K562 (cell line): Measurements from ENCODE around the gene VEGFB. TPM values are rescaled to one million over a fixed set of nuclear protein-coding genes. Genes with fewer than 3 reads are reported as not detected.

Experiments used
- ATAC-seq: fragments of 200-7000 bp; cut with Tn5 transposase; 3 replicates; pipeline ENCODE4 v1.9.1; 2020; ENCODE audit warnings: moderate library complexity
- BruUV-seq: library from RNA; stranded (reverse); fragments of 400-500 nt; replicated peaks from 2 replicates; lab custom pipeline; 2021; lab: Mats Ljungman, UMichigan
- CTCF ChIA-PET: fragments of 300-600 bp; formaldehyde crosslinking; extraction: SDS; loops from one replicate; lab custom pipeline; 2021; ENCODE audit warnings: low intra/inter-chr PET ratio; lab: Yijun Ruan, JAX
- POLR2A ChIA-PET: fragments of 300-600, 350-650 bp; sonication (Branson Sonifier 250); formaldehyde crosslinking; extraction: SDS; loops from one replicate; lab custom pipeline; 2021; ENCODE audit warnings: antibody characterized with exemption, inconsistent platforms; lab: Yijun Ruan, JAX
- DNase-seq, 4 experiments: peaks; one replicate each; pipeline versions ENCODE4 v3.0.0 to v3.0.0-alpha.2; 2011 to 2018; ENCODE audit warnings: low spot score in 3 of 4, mixed read lengths in 3 of 4; ENCODE audit errors: extremely low read depth in 1 of 4
- FAIRE-seq: peaks from 2 replicates; lab custom pipeline; 2011; peaks lifted over from hg19 to GRCh38; lab: Jason Lieb, UNC
- H2AFZ ChIP-seq: 2 replicates; pipeline ENCODE4 v1.6.0; 2011; ENCODE audit warnings: low read depth, low read length, control low read depth, inconsistent platforms
- H3K27ac ChIP-seq: fragments of 200-600 bp; 3 replicates; pipeline ENCODE4 v1.8.0; 2011; ENCODE audit warnings: low read depth, mild to moderate bottlenecking, control low read depth, inconsistent platforms, low read length, moderate library complexity, mixed read lengths; ENCODE audit errors: extremely low read depth
- H3K27me3 ChIP-seq, 2 experiments: fragments of 300-600 bp in 1 of 2; 2 replicates in 1 of 2; 3 replicates in 1 of 2; pipeline versions ENCODE4 v1.6.0 to v1.8.0; 2011; ENCODE audit warnings: inconsistent platforms in 2 of 2, low read length in 2 of 2, mild to moderate bottlenecking in 1 of 2, mixed read lengths in 1 of 2, moderate library complexity in 1 of 2; ENCODE audit not compliant: control insufficient read depth in 2 of 2, insufficient read depth in 2 of 2
- H3K36me3 ChIP-seq: fragments of 300-600 bp; 3 replicates; pipeline ENCODE4 v1.8.0; 2011; ENCODE audit warnings: mild to moderate bottlenecking, low read length, inconsistent platforms; ENCODE audit not compliant: control insufficient read depth, insufficient read depth
- H3K4me1 ChIP-seq, 2 experiments: fragments of 200-600 bp in 1 of 2; replicated peaks in 1 of 2; 2 replicates in 1 of 2; 3 replicates in 1 of 2; pipeline versions ENCODE4 v1.5.1 to v1.8.0; 2011; ENCODE audit warnings: inconsistent platforms in 2 of 2, low read length in 2 of 2, mild to moderate bottlenecking in 1 of 2, mixed read lengths in 1 of 2, moderate library complexity in 1 of 2; ENCODE audit not compliant: control insufficient read depth in 2 of 2, insufficient read depth in 2 of 2
- H3K4me2 ChIP-seq: 2 replicates; pipeline ENCODE4 v1.6.1; 2011; ENCODE audit warnings: low read length, control low read depth, inconsistent platforms, mixed read lengths; ENCODE audit not compliant: insufficient read depth
- H3K4me3 ChIP-seq: fragments of 200-600 bp; sonication (generic), shearing (Covaris generic); 2 replicates; pipeline ENCODE4 v1.5.1; 2016; ENCODE audit warnings: control low read depth, inconsistent platforms
- H3K79me2 ChIP-seq: fragments of 200-600 bp; 3 replicates; pipeline ENCODE4 v1.8.0; 2011; ENCODE audit warnings: low read length, inconsistent platforms; ENCODE audit not compliant: control insufficient read depth, insufficient read depth
- H3K9ac ChIP-seq, 2 experiments: 2 replicates each; pipeline versions ENCODE4 v1.6.0 to v1.6.1; 2011; ENCODE audit warnings: low read depth in 2 of 2, low read length in 2 of 2, control low read depth in 1 of 2, inconsistent platforms in 1 of 2, mild to moderate bottlenecking in 1 of 2, mixed read lengths in 1 of 2; ENCODE audit not compliant: insufficient read depth in 1 of 2
- H3K9me1 ChIP-seq: one replicate; pipeline ENCODE4 v1.6.0; 2011; ENCODE audit warnings: inconsistent platforms, mild to moderate bottlenecking, low read length, moderate library complexity; ENCODE audit not compliant: control insufficient read depth, insufficient read depth
- H3K9me3 ChIP-seq: replicated peaks from 2 replicates; pipeline ENCODE4 v1.5.1; 2011; ENCODE audit warnings: low read depth, low read length, inconsistent platforms; ENCODE audit not compliant: control insufficient read depth, insufficient read depth
- H4K20me1 ChIP-seq: replicated peaks from 2 replicates; pipeline ENCODE4 v1.6.1; 2011; ENCODE audit warnings: low read length, inconsistent platforms, mixed read lengths; ENCODE audit not compliant: control insufficient read depth, insufficient read depth
- BRD4 ChIP-seq: fragments of 200-600 bp; sonication (generic); IDR thresholded peaks from 2 replicates; pipeline ENCODE4 v1.6.1; 2017; ENCODE audit warnings: inconsistent platforms
- CHCHD3 ChIP-seq: fragments of 250-450 bp; sonication (Bioruptor Pico); IDR thresholded peaks from 2 replicates; pipeline ENCODE4 v2.1.2; 2022; ENCODE audit warnings: mild to moderate bottlenecking
- GABPA ChIP-seq: fragments of 200-800 bp; sonication (Bioruptor generic); conservative IDR thresholded peaks from 2 replicates; pipeline ENCODE4 v1.6.1; 2016; ENCODE audit warnings: low read depth, missing genetic modification characterization, missing compliant biosample characterization
- GTF2E2 ChIP-seq: fragments of 200-800 bp; sonication (Bioruptor generic); IDR thresholded peaks from 2 replicates; pipeline ENCODE4 v1.6.1; 2016; ENCODE audit warnings: missing genetic modification characterization, missing compliant biosample characterization
- MYC ChIP-seq, 2 experiments: fragments of 250-450 bp in 1 of 2; sonication (Bioruptor Pico) in 1 of 2; IDR thresholded peaks; 2 replicates each; pipeline versions ENCODE4 v1.5.1 to v1.6.1; 2012 to 2021; ENCODE audit warnings: low read depth in 2 of 2, borderline replicate concordance in 1 of 2, improper control_type of control experiment in 1 of 2, low read length in 1 of 2, mild to moderate bottlenecking in 1 of 2, moderate library complexity in 1 of 2
- NFRKB ChIP-seq: fragments of 450-650 bp; IDR thresholded peaks from 2 replicates; pipeline ENCODE4 v1.6.1; 2016; ENCODE audit warnings: low read depth
- PHB2 ChIP-seq: fragments of 450-650 bp; IDR thresholded peaks from 2 replicates; pipeline ENCODE4 v1.6.1; 2017; ENCODE audit warnings: low read depth
- POLR2A ChIP-seq: fragments of 450-650 bp; conservative IDR thresholded peaks from 2 replicates; pipeline ENCODE4 v1.6.1; 2016
- POLR2G ChIP-seq: fragments of 200-400 bp; formaldehyde crosslinking; IDR thresholded peaks from 2 replicates; pipeline ENCODE4 v1.6.1; 2017; ENCODE audit warnings: low read depth, mild to moderate bottlenecking, antibody characterized with exemption, low read length, moderate library complexity
- PRPF4 ChIP-seq: fragments of 200-400 bp; formaldehyde crosslinking; IDR thresholded peaks from one replicate; pipeline ENCODE4 v1.6.1; 2017; ENCODE audit warnings: low read length, low read depth, mild to moderate bottlenecking; ENCODE audit not compliant: insufficient read depth, poor library complexity, severe bottlenecking
- SLC30A9 ChIP-seq: fragments of 250-450 bp; sonication (Bioruptor Pico); IDR thresholded peaks from 2 replicates; pipeline ENCODE4 v1.8.0; 2022; ENCODE audit warnings: mild to moderate bottlenecking, moderate library complexity
- ZNF717 ChIP-seq: fragments of 250-450 bp; sonication (Bioruptor Pico); IDR thresholded peaks from 2 replicates; pipeline ENCODE4 v1.5.0; 2021
- ZNF740 ChIP-seq, 3 experiments: fragments of 200-800 bp in 1 of 3; sonication (Bioruptor generic) in 1 of 3; sonication (generic) in 1 of 3; formaldehyde crosslinking in 1 of 3; IDR thresholded peaks; 2 replicates each; pipeline versions ENCODE4 v1.6.1 to v1.8.0; 2016 to 2022; ENCODE audit warnings: mild to moderate bottlenecking in 2 of 3, missing compliant biosample characterization in 2 of 3, missing genetic modification characterization in 2 of 3, missing genetic modification reagents in 1 of 3
- WGBS: fragments of 100-300 bp; shearing (Covaris generic); methylation state at CpG from one replicate; pipeline ENCODE4 v1.1.6; 2016; ENCODE audit warnings: low coverage, mixed read lengths; ENCODE audit not compliant: insufficient coverage; ENCODE audit errors: missing lambda C conversion rate; 5-methylcytosine and 5-hydroxymethylcytosine counted together
- in situ Hi-C: fragments of 300-500 bp; cut with MboI; formaldehyde crosslinking; loops from 4 replicates; pipeline ENCODE4 v1.15.0; 2018; ENCODE audit warnings: inconsistent platforms, mixed read lengths
- intact Hi-C: fragments of 100-400 bp; cut with micrococcal nuclease; formaldehyde crosslinking; loops from 2 replicates; pipeline ENCODE4 v1.14.2; 2022
- polyA plus RNA-seq, 8 experiments: library from polyadenylated mRNA; depleted of rRNA in 4 of 8; stranded (reverse) in 5 of 8; unstranded in 3 of 8; fragments of >200 nt; fragmentation: Nextera tagmentation in 2 of 8; fragmentation: Illumina TruSeq in 1 of 8; extraction: Ambion mirVana in 2 of 8; extraction: Trizol in 1 of 8; gene quantifications; 2 replicates each; pipeline versions ENCODE4 v1.2.1 to v1.2.3, GENCODE V29; 2011 to 2014; ENCODE audit warnings: inconsistent platforms in 1 of 8, missing spikeins in 1 of 8
- total RNA-seq, 7 experiments: library from RNA; depleted of rRNA in 6 of 7; stranded (reverse); fragments of >200 nt in 6 of 7; fragmentation: Illumina TruSeq in 2 of 7; extraction: Trizol in 2 of 7; gene quantifications; 2 replicates each; pipeline versions ENCODE4 v1.2.1 to v1.2.3, GENCODE V29; 2011 to 2021; ENCODE audit warnings: low replicate concordance in 1 of 7

The VEGFB gene
- total and polyA plus RNA-seq, 9 of the 15 experiments (the other 6 are each of a cell fraction or from before 2014, with no cell fraction given), result 11.0 to 83.4 (median 25.7) TPM

- ATAC-seq, result no peak
- H3K27me3 ChIP-seq, result no peaks in the 10 kb centered on the region
- 62% methylated on average over 20 of the region's 23 CpGs for WGBS
- H3K9me1 ChIP-seq, result peaks cover 8% of the 10 kb centered on the region
- intact Hi-C loops, result loop anchor here (5.0 kb wide), 1 partner anchor 149 kb away; the partner anchor contains the start of gene RPS6KA4
- TF ChIP-seq POLR2G (peak; percentile 68), ZNF717 (no peak), GABPA (tag) (0 out of 2 replicates have a peak, but pooled peaks have one; percentile 43), GTF2E2 (tag) (0 out of 2 replicates have a peak, but pooled peaks have one; percentile 0), ZNF740 (CRISPR knock-in tag; IDR thresholded peaks at IDR 0.05) (0 out of 2 replicates have a peak, but pooled peaks have one; percentile 10), ZNF740 (tag; IDR thresholded peaks at IDR 0.05) (0 out of 4 replicates have a peak, but pooled peaks of 1 of the 2 experiments have one; percentile 42), CHCHD3 (CRISPR knock-in tag) (no peak), MYC (IDR thresholded peaks at IDR 0.05; ENCODE audit: low read depth, low read length) (no peak), MYC (CRISPR knock-in tag; IDR thresholded peaks at IDR 0.05; ENCODE audit: borderline replicate concordance, low read depth) (peak; percentile 40; the same call in 1 of the 2 replicates), NFRKB (0 out of 2 replicates have a peak, but pooled peaks have one; percentile 8), PHB2 (no peak), SLC30A9 (CRISPR knock-in tag) (no peak), POLR2A (no peak), BRD4 (0 out of 2 replicates have a peak, but pooled peaks have one; percentile 16), PRPF4 (peak; percentile 22)
- TF ChIP-seq, all 486 proteins: peak for 8
- peak overlapping the region; percentile 76; the same call in 1 of the 2 replicates for H2AFZ ChIP-seq
- peaks cover 47% of the 10 kb centered on the region for H3K79me2 ChIP-seq
- peak overlapping the region; percentile 99 to 100 for H3K9ac ChIP-seq
- no TSS peak for BruUV-seq
- peak in 1 of 4 experiments; percentile 18 for DNase-seq
- FAIRE-seq, result no peak
- H3K4me2 ChIP-seq, result peak overlapping the region; percentile 97
- H3K27ac ChIP-seq, result peak overlapping the region; percentile 100
- peak overlapping the region; percentile 77 for H3K4me3 ChIP-seq
- H3K9me3 ChIP-seq, result no peaks in the 10 kb centered on the region
- H3K4me1 ChIP-seq, result peaks cover 36 to 69% of the 10 kb centered on the region in 2 experiments
- H3K36me3 ChIP-seq, result peaks cover 88% of the 10 kb centered on the region; the same call in 2 of the 3 replicates
- ChIA-PET CTCF (no interaction called here), POLR2A (interaction anchor here (0.6 to 8.2 kb wide), 16 partner anchors 10 to 641 kb away, joined by 3 to 77 read pairs (median 8); partner anchors contain the start of genes CATSPERZ, ESRRA, MACROD1 and NUDT22)
- H4K20me1 ChIP-seq, result no peaks in the 10 kb centered on the region; the same call in 1 of the 2 replicates
- in situ Hi-C loops, result no loop called here
These were observed 26.1 kb upstream of the VEGFB start for GRCh38 chr11:64208086-64208795.
